GM23338 (cell line): Measurements from ENCODE around the gene TANGO6. TPM values are rescaled to one million over a fixed set of nuclear protein-coding genes. Genes with fewer than 3 reads are reported as not detected.

Experiments
- ATAC-seq: fragments of 200-7000 bp; cut with Tn5 transposase; 3 replicates; pipeline ENCODE4 v1.9.1; 2020
- DNase-seq: peaks from one replicate; pipeline ENCODE4 v3.0.0-alpha.2; 2015; ENCODE audit warnings: low spot score
- H2AFZ ChIP-seq: fragments of 200-600 bp; sonication (generic); 2 replicates; pipeline ENCODE4 v1.8.0; 2016; ENCODE audit warnings: antibody characterized with exemption, mild to moderate bottlenecking, moderate library complexity
- H3F3A ChIP-seq: fragments of 200-600 bp; sonication (generic); replicated peaks from 2 replicates; pipeline ENCODE4 v1.8.0; 2017; ENCODE audit warnings: antibody characterized with exemption, mixed run types, low read depth
- H3K27ac ChIP-seq: fragments of 200-600 bp; sonication (generic); 2 replicates; pipeline ENCODE4 v1.6.1; 2016; ENCODE audit warnings: low read depth
- H3K27me3 ChIP-seq: fragments of 200-600 bp; sonication (generic); 2 replicates; pipeline ENCODE4 v1.8.0; 2016; ENCODE audit warnings: mild to moderate bottlenecking, mixed run types, moderate library complexity; ENCODE audit not compliant: insufficient read depth
- H3K36me3 ChIP-seq: fragments of 200-600 bp; sonication (generic); 2 replicates; pipeline ENCODE4 v1.8.0; 2016; ENCODE audit warnings: mild to moderate bottlenecking; ENCODE audit not compliant: insufficient read depth
- H3K4me1 ChIP-seq: fragments of 200-600 bp; sonication (generic); 2 replicates; pipeline ENCODE4 v1.8.0; 2016; ENCODE audit warnings: mild to moderate bottlenecking, moderate library complexity; ENCODE audit not compliant: insufficient read depth
- H3K4me2 ChIP-seq: fragments of 200-600 bp; sonication (generic); 2 replicates; pipeline ENCODE4 v1.7.1; 2017; ENCODE audit warnings: mixed run types
- H3K4me3 ChIP-seq: fragments of 200-600 bp; sonication (generic); 2 replicates; pipeline ENCODE4 v1.6.1; 2016; ENCODE audit warnings: mixed run types
- H3K79me2 ChIP-seq: fragments of 200-600 bp; sonication (generic); replicated peaks from 2 replicates; pipeline ENCODE4 v1.8.0; 2017; ENCODE audit warnings: mild to moderate bottlenecking; ENCODE audit not compliant: insufficient read depth
- H3K9me2 ChIP-seq: fragments of 200-600 bp; sonication (generic); 2 replicates; pipeline ENCODE4 v1.8.0; 2017; ENCODE audit not compliant: insufficient read depth
- H4K20me1 ChIP-seq: fragments of 200-600 bp; sonication (generic); replicated peaks from 2 replicates; pipeline ENCODE4 v1.8.0; 2017; ENCODE audit warnings: mild to moderate bottlenecking; ENCODE audit not compliant: insufficient read depth
- H3K27ac Mint-ChIP-seq: 2 replicates; pipeline ENCODE4 v1.8.0; 2020; ENCODE audit warnings: inconsistent platforms, mild to moderate bottlenecking, moderate library complexity, mixed read lengths
- H3K27me3 Mint-ChIP-seq: 3 replicates; pipeline ENCODE4 v1.8.0; 2022; ENCODE audit warnings: low read depth, mild to moderate bottlenecking, moderate library complexity, mixed read lengths, inconsistent platforms; ENCODE audit not compliant: insufficient read depth, poor library complexity
- H3K36me3 Mint-ChIP-seq: 3 replicates; pipeline ENCODE4 v1.8.0; 2021; ENCODE audit warnings: low read depth, mild to moderate bottlenecking, inconsistent platforms, moderate library complexity, mixed read lengths
- H3K4me1 Mint-ChIP-seq: 3 replicates; pipeline ENCODE4 v1.8.0; 2020; ENCODE audit warnings: mild to moderate bottlenecking, inconsistent platforms, mixed read lengths
- H3K4me3 Mint-ChIP-seq: 3 replicates; pipeline ENCODE4 v1.8.0; 2021; ENCODE audit warnings: moderate library complexity, mild to moderate bottlenecking, inconsistent platforms, mixed read lengths
- H3K9me3 Mint-ChIP-seq: 3 replicates; pipeline ENCODE4 v1.8.0; 2020; ENCODE audit warnings: moderate library complexity, mild to moderate bottlenecking, inconsistent platforms, mixed read lengths
- JUNB ChIP-seq: IDR thresholded peaks from one replicate; pipeline ENCODE4 v1.6.1; 2016; ENCODE audit warnings: antibody characterized with exemption; ENCODE audit not compliant: unreplicated experiment
- polyA plus RNA-seq: library from polyadenylated mRNA; unstranded; fragments of >200 nt; fragmentation: Nextera tagmentation; extraction: Ambion mirVana; gene quantifications from 2 replicates; pipeline ENCODE4 v1.2.1, GENCODE V29; 2016
- total RNA-seq: library from RNA; depleted of rRNA; stranded (reverse); fragments of >200 nt; shearing (Covaris generic); gene quantifications from 2 replicates; pipeline ENCODE4 v1.2.3, GENCODE V29; 2014
- TF ChIP-seq, protein P1 (sequence below): IDR thresholded peaks from 2 replicates; pipeline ENCODE4 v1.6.1; 2016; ENCODE audit warnings: antibody characterized with exemption
- TF ChIP-seq, protein P2 (sequence below): IDR thresholded peaks from one replicate; pipeline ENCODE4 v1.6.1; 2018; ENCODE audit warnings: antibody characterized with exemption; ENCODE audit not compliant: unreplicated experiment
- TF ChIP-seq, protein P3 (sequence below): fragments of 250-450 bp; sonication (Bioruptor Pico); IDR thresholded peaks from 2 replicates; pipeline ENCODE4 v1.5.0; 2020; ENCODE audit warnings: mild to moderate bottlenecking, moderate library complexity

Gene TANGO6
- total and polyA plus RNA-seq, 2 experiments from 2014 or later: 7.2 to 23.2 TPM

DNA sequence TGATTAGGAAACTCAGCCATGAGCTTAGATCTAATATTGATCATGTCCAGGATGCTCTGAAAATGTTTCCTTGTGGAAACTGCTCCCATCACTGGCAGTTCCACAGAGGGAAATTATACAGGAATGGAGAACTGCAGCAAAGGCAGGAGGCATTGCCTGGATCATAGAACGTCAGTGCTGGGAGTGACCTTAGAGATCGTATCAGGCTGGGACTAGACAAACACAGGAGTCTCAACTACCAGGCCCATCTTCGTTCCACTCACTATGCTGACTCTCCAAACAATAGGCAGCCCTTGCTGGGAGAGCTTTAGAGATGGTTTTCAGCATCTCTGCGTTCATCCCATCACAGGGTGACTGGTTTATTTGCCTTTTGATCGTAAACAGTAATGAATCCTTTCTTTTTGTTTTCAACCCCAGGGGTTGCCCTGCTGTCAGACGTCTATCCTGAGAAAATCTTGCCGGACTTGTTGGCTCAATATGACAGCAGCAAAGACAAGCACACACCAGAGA, 130.3 kb downstream of the TANGO6 start:
- Histone ChIP-seq H3K27me3 (no peaks in the 10 kb centered on the region), H2AFZ (no peak overlapping the region), H4K20me1 (no peaks in the 10 kb centered on the region), H3K36me3 (no peaks in the 10 kb centered on the region), H3K79me2 (no peaks in the 10 kb centered on the region), H3F3A (peaks cover 11% of the 10 kb centered on the region; the same call in 1 of the 2 replicates), H3K9me2 (no peaks in the 10 kb centered on the region), H3K4me2 (0 out of 2 replicates have a peak overlapping the region, but pooled peaks have one; percentile 65), H3K4me1 (peaks cover 26% of the 10 kb centered on the region), H3K4me3 (no peak overlapping the region), H3K27ac (no peak overlapping the region; the same call in 1 of the 2 replicates)
- Mint-ChIP-seq H3K4me1 (peaks cover 25% of the 10 kb centered on the region), H3K27ac (no peak overlapping the region), H3K36me3 (peaks cover 14% of the 10 kb centered on the region; the same call in 1 of the 3 replicates), H3K4me3 (no peak overlapping the region), H3K27me3 (no peaks in the 10 kb centered on the region), H3K9me3 (no peaks in the 10 kb centered on the region)
- DNase-seq (no peak), ATAC-seq (peak; percentile 11; the same call in 2 of the 3 replicates)
- TF ChIP-seq, protein P1, sequence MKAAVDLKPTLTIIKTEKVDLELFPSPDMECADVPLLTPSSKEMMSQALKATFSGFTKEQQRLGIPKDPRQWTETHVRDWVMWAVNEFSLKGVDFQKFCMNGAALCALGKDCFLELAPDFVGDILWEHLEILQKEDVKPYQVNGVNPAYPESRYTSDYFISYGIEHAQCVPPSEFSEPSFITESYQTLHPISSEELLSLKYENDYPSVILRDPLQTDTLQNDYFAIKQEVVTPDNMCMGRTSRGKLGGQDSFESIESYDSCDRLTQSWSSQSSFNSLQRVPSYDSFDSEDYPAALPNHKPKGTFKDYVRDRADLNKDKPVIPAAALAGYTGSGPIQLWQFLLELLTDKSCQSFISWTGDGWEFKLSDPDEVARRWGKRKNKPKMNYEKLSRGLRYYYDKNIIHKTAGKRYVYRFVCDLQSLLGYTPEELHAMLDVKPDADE: no peak
- TF ChIP-seq, protein P2, sequence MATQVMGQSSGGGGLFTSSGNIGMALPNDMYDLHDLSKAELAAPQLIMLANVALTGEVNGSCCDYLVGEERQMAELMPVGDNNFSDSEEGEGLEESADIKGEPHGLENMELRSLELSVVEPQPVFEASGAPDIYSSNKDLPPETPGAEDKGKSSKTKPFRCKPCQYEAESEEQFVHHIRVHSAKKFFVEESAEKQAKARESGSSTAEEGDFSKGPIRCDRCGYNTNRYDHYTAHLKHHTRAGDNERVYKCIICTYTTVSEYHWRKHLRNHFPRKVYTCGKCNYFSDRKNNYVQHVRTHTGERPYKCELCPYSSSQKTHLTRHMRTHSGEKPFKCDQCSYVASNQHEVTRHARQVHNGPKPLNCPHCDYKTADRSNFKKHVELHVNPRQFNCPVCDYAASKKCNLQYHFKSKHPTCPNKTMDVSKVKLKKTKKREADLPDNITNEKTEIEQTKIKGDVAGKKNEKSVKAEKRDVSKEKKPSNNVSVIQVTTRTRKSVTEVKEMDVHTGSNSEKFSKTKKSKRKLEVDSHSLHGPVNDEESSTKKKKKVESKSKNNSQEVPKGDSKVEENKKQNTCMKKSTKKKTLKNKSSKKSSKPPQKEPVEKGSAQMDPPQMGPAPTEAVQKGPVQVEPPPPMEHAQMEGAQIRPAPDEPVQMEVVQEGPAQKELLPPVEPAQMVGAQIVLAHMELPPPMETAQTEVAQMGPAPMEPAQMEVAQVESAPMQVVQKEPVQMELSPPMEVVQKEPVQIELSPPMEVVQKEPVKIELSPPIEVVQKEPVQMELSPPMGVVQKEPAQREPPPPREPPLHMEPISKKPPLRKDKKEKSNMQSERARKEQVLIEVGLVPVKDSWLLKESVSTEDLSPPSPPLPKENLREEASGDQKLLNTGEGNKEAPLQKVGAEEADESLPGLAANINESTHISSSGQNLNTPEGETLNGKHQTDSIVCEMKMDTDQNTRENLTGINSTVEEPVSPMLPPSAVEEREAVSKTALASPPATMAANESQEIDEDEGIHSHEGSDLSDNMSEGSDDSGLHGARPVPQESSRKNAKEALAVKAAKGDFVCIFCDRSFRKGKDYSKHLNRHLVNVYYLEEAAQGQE: no peak
- no peak for TF ChIP-seq JUNB
- TF ChIP-seq, protein P3, sequence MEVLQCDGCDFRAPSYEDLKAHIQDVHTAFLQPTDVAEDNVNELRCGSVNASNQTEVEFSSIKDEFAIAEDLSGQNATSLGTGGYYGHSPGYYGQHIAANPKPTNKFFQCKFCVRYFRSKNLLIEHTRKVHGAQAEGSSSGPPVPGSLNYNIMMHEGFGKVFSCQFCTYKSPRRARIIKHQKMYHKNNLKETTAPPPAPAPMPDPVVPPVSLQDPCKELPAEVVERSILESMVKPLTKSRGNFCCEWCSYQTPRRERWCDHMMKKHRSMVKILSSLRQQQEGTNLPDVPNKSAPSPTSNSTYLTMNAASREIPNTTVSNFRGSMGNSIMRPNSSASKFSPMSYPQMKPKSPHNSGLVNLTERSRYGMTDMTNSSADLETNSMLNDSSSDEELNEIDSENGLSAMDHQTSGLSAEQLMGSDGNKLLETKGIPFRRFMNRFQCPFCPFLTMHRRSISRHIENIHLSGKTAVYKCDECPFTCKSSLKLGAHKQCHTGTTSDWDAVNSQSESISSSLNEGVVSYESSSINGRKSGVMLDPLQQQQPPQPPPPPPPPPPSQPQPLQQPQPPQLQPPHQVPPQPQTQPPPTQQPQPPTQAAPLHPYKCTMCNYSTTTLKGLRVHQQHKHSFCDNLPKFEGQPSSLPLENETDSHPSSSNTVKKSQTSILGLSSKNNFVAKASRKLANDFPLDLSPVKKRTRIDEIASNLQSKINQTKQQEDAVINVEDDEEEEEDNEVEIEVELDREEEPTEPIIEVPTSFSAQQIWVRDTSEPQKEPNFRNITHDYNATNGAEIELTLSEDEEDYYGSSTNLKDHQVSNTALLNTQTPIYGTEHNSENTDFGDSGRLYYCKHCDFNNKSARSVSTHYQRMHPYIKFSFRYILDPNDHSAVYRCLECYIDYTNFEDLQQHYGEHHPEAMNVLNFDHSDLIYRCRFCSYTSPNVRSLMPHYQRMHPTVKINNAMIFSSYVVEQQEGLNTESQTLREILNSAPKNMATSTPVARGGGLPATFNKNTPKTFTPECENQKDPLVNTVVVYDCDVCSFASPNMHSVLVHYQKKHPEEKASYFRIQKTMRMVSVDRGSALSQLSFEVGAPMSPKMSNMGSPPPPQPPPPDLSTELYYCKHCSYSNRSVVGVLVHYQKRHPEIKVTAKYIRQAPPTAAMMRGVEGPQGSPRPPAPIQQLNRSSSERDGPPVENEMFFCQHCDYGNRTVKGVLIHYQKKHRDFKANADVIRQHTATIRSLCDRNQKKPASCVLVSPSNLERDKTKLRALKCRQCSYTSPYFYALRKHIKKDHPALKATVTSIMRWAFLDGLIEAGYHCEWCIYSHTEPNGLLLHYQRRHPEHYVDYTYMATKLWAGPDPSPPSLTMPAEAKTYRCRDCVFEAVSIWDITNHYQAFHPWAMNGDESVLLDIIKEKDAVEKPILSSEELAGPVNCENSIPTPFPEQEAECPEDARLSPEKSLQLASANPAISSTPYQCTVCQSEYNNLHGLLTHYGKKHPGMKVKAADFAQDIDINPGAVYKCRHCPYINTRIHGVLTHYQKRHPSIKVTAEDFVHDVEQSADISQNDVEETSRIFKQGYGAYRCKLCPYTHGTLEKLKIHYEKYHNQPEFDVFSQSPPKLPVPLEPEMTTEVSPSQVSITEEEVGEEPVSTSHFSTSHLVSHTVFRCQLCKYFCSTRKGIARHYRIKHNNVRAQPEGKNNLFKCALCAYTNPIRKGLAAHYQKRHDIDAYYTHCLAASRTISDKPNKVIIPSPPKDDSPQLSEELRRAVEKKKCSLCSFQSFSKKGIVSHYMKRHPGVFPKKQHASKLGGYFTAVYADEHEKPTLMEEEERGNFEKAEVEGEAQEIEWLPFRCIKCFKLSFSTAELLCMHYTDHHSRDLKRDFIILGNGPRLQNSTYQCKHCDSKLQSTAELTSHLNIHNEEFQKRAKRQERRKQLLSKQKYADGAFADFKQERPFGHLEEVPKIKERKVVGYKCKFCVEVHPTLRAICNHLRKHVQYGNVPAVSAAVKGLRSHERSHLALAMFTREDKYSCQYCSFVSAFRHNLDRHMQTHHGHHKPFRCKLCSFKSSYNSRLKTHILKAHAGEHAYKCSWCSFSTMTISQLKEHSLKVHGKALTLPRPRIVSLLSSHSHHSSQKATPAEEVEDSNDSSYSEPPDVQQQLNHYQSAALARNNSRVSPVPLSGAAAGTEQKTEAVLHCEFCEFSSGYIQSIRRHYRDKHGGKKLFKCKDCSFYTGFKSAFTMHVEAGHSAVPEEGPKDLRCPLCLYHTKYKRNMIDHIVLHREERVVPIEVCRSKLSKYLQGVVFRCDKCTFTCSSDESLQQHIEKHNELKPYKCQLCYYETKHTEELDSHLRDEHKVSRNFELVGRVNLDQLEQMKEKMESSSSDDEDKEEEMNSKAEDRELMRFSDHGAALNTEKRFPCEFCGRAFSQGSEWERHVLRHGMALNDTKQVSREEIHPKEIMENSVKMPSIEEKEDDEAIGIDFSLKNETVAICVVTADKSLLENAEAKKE (CRISPR knock-in tag): no peak
